GM18505 (cell line): ENCODE data around the gene PYROXD2.
"Not testable (repeated sequence)": the region's sequence is repeated elsewhere in the genome, so short reads cannot be mapped to it uniquely, and the experiment has no call there.

Experiments used
- ATAC-seq: cut with Tn5 transposase; IDR thresholded peaks from one replicate; pipeline ENCODE4 v1.9.1; 2021; ENCODE audit not compliant: unreplicated experiment
- POLR2A ChIP-seq: IDR thresholded peaks from 4 replicates; pipeline ENCODE4 v1.6.1; 2011; ENCODE audit warnings: borderline replicate concordance; ENCODE audit not compliant: insufficient read depth, insufficient read length; ENCODE audit errors: extremely low read depth

Gene PYROXD2

DNA sequence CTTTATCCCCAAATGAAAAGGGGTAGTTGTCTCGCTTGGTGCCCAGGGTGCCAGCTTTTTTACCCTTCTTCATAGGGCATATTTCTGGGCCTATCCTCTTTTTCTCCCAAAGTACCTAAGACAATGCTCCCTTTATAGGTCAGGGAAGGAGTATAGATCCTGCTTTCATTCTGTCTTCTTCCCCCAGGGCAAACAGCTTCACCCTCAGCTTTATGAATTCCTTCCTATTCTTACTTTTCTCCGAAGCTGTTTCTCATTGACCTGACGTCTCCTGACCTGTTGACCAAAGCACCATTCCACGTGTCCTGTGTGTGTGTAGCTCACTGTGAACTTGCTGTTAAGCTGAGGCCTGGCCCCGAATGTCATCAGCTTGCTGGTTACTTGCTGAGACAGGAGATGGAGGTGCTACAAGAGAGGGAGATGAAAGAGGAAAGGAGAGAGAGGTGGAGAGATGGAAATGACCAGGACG is 48.9 kb downstream of the PYROXD2 start:
- no peak for ATAC-seq
- TF ChIP-seq POLR2A = no peak

DNA sequence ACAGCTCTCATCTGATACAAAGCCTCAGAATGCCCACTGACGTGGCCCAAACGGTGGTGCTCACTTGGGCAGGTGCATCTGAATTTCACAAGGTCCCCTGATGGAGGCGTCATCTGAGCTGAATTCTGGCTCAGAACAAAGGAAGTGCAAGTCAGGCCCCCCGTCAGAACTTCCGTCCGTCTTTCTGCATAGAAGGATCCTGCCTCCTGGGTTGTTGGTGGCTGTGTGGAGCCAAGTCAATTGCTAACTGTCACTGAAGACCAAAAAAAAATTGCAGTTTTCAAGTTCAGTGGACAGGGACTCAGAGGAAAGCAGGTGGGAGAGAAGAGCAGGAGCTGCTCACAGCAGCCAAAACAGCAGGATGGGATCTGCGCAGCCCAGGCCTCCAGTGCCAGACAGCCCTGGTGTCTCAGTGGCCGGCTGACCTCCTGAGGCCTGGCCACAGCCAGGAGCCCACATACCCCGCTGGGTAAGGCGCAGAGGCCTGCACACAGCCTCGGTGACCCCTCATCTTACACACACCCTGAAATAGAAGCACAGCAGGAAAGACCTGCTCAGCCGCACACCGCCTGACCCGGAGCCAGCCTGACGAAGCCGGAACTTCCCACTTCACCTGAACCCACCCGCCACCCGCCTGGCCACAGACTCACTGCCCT is 49.4 kb downstream of the PYROXD2 start:
- ATAC-seq = no peak
- no peak for TF ChIP-seq POLR2A

DNA sequence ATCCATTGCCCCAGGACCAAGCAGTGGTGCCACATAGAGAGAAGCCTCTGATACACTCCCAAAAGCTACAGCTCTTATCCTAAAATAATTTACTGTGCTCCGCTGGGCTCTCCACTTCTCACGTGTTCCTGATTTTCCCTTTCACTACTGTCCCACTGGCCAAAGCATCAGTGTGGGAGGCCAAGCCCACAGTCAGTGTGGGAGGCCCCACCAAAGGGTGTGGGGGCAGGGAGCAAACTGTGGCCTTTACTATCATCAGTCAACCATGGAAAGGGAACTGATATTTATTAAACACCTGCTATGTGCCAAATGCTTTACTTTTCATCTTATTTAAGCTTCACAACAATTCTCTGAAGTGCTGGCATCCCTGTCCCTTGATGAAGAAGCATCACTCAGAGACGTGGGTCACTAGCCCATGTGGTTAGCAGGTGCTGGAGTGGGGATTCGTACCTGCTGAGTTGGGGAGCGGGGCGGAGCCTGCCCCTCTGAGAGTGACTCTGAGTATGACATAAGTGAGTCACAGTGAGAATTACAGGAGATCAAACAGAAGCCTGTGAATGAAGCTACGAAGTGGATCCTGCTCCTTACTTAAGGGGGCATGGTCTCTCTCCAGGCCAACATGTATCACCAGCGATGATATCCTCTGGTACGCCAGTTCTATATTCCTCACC is 50.4 kb downstream of the PYROXD2 start:
- TF ChIP-seq POLR2A = no peak
- ATAC-seq = no peak

DNA sequence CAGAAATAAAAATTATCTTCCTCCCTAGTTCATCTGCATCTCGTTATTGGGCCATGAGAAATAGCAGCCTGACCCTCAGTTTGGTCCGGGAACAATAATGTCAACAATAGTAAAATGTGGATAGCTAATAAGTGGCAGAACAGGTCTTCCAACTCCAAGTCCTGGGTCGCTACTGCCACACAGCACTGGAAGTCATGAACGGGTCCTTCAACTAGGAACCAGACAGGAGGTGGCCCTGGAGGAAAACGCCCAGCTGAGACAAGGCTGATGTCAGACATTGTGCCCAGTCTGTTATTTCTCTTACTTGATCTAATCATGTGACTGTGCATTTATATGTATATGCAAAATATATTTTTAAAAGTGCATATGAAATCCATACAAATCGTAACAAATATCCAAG is 51.8 kb downstream of the PYROXD2 start:
- ATAC-seq = no peak

DNA sequence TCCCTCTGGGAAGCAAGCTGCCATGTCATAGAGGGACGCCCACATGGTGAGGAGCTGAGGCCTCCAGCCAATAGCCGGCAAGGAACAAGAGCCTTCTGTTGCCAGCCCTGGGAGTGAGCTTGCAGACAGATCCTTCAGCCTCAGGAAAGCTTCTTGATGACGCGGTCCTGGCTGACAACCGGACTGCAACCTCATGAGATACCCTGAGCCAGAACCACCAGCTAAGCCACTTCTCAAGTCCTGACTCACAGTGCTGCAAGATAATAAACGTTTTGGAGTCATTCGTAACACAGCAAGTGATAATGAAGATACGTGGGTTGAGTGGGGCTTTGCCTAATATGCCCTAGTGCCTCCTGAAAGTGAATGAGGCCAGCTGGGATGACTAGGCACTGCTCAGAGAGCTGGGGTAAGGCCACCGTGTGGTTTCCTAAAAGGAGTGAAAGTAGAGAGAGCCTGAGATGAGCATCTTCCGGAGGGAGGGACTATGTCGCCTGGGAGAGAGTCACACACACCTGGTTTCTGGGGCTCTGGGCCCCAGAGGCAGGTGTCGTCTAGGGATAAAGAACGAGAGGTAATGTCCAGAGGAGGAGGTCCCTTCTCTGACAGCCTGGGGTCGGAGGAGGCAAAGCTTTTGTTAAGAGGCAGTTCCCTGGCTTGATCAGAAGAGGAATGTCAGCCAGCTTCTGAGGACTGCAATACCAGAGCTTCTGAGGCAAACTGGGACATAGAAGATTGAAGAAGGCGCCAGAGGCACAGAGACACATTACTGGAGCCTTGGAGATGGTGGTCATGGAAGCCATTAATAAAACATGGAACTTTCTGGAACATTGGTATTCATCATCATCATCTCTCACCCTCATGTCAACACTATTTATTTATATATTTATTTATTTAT is 53.6 kb downstream of the PYROXD2 start:
- TF ChIP-seq POLR2A = no peak
- ATAC-seq = no peak

More for the DNA sequence above, 51.8 kb downstream of the PYROXD2 start:
- TF ChIP-seq POLR2A = no peak

DNA sequence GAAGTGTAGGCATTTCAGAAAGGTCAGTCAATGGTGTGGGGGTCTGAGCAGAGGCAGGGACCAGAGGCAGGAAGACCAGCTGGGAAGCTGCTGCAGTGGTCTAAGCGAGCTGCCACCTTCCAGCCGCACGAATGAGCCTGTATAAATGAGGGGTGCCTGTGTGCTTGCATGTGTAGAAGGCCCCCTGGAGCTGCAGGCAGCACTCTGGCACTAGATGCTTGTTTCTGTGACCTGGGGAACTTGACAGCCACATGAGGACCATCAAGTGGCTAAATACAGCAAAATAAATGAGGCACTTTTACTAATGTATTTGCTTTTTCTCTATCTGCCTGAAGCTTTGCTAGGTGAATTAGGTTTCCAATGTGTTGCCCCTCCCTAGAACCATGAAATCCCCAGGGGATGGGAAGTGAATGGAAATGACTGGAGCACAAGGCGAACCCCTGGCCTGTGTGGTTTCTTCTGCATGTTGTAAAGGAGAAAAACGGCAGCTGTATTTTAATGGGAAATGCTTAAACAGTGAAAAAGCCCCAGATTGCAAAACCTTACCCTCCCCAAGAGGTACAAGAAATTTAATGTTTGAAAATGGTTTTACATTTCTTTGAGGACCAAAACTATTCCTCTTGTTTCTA is 57.7 kb downstream of the PYROXD2 start:
- ATAC-seq = no peak

DNA sequence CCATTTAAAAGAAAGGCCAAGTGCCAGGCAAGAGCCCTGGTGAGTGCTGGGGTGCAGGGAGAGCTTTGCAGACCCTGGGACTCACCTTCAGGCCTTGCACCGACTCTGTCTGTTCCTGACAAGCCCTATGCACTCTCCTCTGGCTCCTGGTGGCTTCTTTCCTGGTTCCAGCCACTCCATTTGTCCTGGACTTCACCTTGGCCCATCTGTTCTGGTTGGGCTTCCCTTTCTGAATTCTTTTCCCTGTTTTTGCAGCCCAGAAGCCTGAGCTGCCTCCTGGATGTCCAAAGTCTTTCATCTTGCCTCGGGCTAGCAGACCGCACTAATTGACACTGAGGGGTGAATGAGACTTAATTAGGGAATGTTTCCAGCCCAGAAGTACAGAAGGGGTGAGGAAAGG is 60.5 kb downstream of the PYROXD2 start:
- no peak for TF ChIP-seq POLR2A
- ATAC-seq = no peak

More for the DNA sequence above, 57.7 kb downstream of the PYROXD2 start:
- no peak for TF ChIP-seq POLR2A

DNA sequence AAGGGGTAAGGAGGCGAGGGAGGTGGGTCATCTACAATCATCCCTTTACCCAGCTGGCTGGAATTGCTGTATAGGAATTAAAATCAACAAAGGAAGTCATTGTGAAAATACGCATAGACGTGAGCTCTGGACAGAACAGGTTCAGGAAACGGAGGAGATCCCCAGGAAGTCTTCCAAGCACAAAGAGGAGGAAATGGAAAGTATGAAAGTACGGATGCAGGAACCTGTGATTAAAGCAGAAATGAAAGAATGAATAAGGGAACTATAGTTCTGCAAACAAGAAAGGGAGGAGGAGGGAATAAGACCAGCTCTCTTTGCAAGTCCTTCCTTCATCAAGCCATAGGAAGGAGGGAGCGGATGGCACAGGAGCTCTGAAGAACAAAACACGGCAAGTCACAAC is 61.8 kb downstream of the PYROXD2 start:
- no peak for ATAC-seq
- TF ChIP-seq POLR2A = no peak

DNA sequence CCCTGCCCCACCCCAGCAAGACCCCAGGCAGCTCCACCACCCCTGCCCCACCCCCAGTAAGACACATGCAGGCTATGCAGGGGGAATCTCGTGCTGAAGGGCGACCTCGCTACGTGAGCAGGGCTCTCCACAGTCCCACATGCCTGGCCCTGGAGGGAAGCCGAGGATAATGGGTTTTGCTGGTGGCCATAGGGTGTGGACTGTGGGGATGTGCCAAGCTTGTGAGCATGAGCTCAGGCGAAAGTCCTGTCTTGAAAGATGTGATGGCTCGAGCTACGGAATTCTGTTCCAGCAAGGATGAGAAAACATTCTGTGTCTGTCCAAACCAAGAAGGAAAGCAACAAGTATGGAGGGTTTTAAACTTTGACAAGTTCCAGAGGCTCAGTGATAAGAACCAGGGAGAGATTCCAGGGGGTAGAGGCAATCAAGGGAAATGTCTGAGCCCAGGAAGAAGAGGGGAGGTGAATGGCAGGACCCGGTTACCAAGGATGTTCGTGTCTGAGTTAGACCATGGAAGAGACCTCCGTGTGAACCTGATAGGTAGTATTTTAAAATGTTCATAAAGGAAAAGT is 63.1 kb downstream of the PYROXD2 start:
- ATAC-seq = no peak
- TF ChIP-seq POLR2A = no peak

DNA sequence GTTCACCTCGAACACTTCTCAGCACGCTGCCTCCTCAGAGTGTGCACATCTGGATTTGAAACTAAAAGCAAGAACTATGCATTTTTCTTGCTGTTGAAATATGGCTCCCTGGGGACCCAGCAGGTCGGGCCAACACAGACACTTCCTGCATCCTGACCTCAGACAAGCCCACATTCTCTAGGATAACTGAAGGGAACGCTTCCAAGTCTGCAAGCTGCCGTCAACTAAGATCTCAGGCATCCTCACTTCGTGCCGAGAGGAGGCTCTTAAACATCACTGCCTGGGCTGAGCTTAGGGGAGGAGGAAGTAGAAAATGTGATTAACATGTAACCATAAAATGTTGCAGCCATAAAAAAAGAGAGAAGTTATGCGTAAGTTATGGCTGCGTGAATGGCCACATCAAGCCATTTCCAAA is 65.5 kb downstream of the PYROXD2 start:
- TF ChIP-seq POLR2A = no peak
- ATAC-seq = no peak

DNA sequence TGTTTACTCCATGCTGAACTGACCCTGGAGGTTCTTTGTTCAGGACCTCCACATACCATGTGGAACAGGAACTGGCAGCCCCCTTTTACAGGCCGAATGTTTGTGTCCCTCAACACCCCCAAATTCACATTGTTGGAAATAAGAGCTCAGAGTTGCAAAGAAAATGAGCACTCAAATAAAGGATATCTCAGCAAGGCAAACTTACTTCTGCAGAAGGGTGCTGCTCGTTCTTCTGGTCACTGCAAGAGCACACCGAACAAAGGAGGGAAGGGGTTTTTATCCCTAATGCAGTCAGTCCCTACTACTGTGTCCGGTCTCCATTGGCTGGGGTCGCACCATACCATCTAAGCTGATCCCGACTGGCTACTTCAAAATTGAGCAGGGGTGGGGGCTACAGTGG is 68.1 kb downstream of the PYROXD2 start:
- ATAC-seq = no peak
- no peak for TF ChIP-seq POLR2A

DNA sequence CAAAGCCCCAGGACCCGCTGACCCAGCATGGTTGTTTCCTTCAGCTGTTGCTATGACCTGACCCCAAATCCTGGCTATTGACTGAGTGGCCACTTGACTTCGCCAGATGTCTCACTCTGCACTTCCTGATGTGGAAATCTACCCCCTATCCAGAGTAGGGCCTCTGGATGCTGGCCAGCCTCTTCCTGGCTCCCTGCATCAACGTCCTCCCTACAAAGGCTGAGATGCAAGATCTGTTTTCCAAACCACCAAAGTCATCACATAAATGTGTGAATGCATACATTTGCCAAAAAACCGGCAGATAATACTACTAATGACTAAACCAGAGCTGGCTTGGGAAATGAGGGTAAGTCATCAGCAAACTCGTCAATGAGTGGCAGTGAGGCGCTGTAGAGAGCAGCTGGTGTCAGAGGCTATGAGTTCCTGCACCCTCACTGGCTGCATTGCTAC is 70.4 kb downstream of the PYROXD2 start:
- TF ChIP-seq POLR2A = no peak
- ATAC-seq = no peak

DNA sequence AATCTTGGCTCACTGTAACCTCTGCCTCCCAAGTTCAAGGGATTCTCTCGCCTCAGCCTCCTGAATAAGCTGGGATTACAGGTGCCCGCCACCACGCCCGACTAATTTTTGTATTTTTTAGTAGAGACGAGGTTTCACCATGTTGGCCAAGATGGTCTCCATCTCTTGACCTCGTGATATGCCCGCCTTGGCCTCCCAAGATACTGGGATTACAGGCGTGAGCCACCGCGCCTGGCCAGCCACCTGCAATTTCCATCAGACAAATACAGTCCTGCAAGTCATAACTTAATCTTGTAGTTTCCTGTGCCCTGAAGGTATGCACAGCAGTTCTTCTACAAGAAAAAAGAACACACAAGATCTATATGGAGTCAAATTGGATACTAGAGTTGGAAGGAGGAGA is 73.3 kb downstream of the PYROXD2 start:
- ATAC-seq = not testable (repeated sequence)
